CD4-positive, alpha-beta T cell treated with Interleukin-15 for 1 hour (primary cell): Measurements from ENCODE around the gene CLEC4G.
A peak's percentile ranks its signal among the peaks of the same experiment; 100 is the strongest.

Experiments used
- DNase-seq: peaks from one replicate; pipeline ENCODE4 v3.0.0-alpha.2; 2020

CLEC4G gene

GRCh38 chr19:7720351-7720750 lies 11.6 kb downstream of the CLEC4G start:
- no peak for DNase-seq

- DNase-seq = peak; percentile 40
These were observed 13.2 kb downstream of the CLEC4G start for GRCh38 chr19:7718668-7719067.

GRCh38 chr19:7716762-7717161 lies 15.1 kb downstream of the CLEC4G start:
- no peak for DNase-seq

GRCh38 chr19:7715671-7716070 lies 16.2 kb downstream of the CLEC4G start:
- DNase-seq = no peak

GRCh38 chr19:7710616-7711015 lies 21.3 kb downstream of the CLEC4G start:
- DNase-seq = no peak

- no peak for DNase-seq
These were observed 21.9 kb downstream of the CLEC4G start for GRCh38 chr19:7709932-7710460.

- no peak for DNase-seq
These were observed 24.9 kb downstream of the CLEC4G start for GRCh38 chr19:7706955-7707456.

GRCh38 chr19:7706188-7706954 lies 25.5 kb downstream of the CLEC4G start:
- DNase-seq = no peak

- peak; percentile 87 for DNase-seq
These were observed 26.3 kb downstream of the CLEC4G start for GRCh38 chr19:7705387-7706187.

GRCh38 chr19:7704280-7705060 lies 27.4 kb downstream of the CLEC4G start:
- DNase-seq = no peak

- no peak for DNase-seq
These were observed 28.6 kb downstream of the CLEC4G start for GRCh38 chr19:7703332-7703731.

GRCh38 chr19:7701654-7702457 lies 30.1 kb downstream of the CLEC4G start, which contains the start of gene FCER2:
Gene FCER2, minus strand, starts transcription at chr19:7702131. Its CDS starts 2,371 bp downstream, at chr19:7699760.
- peak; percentile 70 for DNase-seq

- DNase-seq = no peak
These were observed 30.8 kb downstream of the CLEC4G start for GRCh38 chr19:7701049-7701653.

- no peak for DNase-seq
These were observed 32.2 kb downstream of the CLEC4G start for GRCh38 chr19:7699417-7700401.

GRCh38 chr19:7699003-7699402 lies 32.9 kb downstream of the CLEC4G start:
- DNase-seq = no peak

GRCh38 chr19:7698583-7698982 lies 33.3 kb downstream of the CLEC4G start:
- no peak for DNase-seq

- DNase-seq = no peak
These were observed 34.1 kb downstream of the CLEC4G start for GRCh38 chr19:7697721-7698287.

GRCh38 chr19:7694499-7694898 lies 37.4 kb downstream of the CLEC4G start:
- DNase-seq = peak; percentile 42

- DNase-seq = peak; percentile 65
These were observed 39.4 kb downstream of the CLEC4G start for GRCh38 chr19:7692417-7693088.
